ENCODE measurements around the gene FRMD3.

DNA sequence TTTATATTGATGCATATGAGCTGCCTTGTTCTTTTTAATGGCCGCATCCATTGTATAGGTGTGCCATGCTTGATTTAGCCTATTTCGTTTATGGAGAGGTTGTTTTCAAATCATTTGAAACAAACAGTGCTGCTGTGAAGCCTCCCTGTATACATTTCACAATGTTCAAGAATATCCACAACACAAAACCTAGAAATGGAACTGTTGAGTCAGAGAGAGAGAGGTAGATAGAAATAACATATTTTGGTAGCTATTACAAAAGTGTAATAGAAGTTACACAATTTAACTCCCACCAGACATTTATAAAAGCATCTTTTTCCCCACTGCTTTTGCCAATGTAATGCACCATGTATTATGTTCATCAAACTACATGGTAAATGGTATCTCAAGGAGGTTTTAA, 82.0 kb downstream of the FRMD3 start:
- TF ChIP-seq, protein P1, sequence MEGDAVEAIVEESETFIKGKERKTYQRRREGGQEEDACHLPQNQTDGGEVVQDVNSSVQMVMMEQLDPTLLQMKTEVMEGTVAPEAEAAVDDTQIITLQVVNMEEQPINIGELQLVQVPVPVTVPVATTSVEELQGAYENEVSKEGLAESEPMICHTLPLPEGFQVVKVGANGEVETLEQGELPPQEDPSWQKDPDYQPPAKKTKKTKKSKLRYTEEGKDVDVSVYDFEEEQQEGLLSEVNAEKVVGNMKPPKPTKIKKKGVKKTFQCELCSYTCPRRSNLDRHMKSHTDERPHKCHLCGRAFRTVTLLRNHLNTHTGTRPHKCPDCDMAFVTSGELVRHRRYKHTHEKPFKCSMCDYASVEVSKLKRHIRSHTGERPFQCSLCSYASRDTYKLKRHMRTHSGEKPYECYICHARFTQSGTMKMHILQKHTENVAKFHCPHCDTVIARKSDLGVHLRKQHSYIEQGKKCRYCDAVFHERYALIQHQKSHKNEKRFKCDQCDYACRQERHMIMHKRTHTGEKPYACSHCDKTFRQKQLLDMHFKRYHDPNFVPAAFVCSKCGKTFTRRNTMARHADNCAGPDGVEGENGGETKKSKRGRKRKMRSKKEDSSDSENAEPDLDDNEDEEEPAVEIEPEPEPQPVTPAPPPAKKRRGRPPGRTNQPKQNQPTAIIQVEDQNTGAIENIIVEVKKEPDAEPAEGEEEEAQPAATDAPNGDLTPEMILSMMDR (conservative IDR thresholded peaks at IDR 0.05): no peak
- no peak for TF ChIP-seq EZH2 (IDR thresholded peaks at IDR 0.05; ENCODE audit: low read depth)
